HG02642 (cell line): ENCODE measurements around the gene LAMC3.
"Not testable (repeated sequence)": the region's sequence is repeated elsewhere in the genome, so short reads cannot be mapped to it uniquely, and the experiment has no call there.

Source experiments
- ATAC-seq: cut with Tn5 transposase; IDR thresholded peaks from one replicate; pipeline ENCODE4 v1.9.1; 2021; ENCODE audit warnings: mild to moderate bottlenecking; ENCODE audit not compliant: unreplicated experiment, poor library complexity

Gene LAMC3

DNA sequence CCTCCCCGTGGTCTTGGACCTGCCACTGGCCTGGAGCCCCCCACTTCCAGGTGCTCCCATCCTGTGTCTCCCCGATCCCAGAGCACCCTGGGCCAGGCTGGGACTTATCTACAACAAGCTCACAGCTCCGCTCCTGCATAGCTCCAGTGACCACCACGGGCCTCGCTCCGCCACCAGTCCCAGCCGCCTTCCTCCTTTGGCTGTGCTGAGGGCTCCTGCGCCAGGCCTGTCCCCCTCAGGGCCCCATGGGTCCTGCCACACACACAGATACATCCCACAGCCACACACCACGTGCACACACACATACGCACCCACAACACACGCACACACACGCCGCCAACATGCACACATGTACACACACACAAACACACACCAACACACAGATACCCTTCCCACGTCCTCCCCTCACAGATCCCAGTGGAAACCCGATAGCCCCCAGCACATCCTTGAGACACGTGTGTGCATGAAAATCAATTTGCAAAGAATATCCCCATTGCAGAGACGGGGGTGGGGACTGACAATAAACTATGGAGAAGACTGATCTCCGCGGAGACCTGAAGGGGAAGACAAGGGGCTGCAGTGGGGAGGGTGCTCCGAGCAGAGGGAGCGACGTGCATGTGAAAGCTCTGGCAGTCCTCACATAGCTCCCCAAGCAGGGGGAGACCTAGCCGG, 18.5 kb upstream of the LAMC3 start:
- no peak for ATAC-seq

DNA sequence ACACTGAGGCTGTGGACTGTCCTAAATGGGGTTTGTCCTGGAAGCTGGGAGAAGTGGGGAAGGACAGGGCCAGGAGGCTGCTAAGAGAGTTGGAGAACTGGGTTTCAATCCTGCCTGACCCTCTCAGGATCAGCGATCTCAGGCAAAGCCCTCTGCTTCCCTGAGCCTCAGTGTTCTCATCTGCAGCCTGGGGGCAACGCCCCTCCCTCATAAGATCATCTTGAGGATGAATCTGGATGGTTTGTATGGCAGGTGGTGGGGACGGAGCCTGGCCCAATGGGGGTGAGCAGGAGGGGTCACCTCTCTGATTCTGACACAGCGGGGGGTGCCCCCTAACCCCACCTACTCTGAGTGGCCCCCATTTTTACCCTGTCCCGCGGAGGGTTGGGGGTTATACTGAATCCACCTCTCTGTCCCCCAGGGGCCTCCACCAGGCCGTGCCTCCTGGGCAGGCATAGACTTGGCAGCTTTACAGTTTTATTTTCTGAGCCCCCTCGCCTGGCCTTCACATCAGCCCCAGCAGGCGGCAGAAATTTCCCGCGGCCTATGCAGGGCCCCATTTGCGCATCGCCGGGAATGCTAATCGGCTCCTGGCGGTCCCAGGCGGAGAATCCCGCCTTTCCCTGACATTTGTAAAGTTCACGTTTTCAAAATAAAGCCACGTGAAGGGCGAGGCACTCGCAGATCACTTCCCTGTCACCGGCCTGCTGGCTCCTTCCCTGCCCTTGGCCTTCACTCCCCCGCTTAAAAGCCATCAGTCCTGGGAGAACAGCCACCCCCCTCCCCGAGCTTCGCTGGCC, 17.8 kb upstream of the LAMC3 start:
- no peak for ATAC-seq

- ATAC-seq = no peak
Measured at GRCh38 chr9:130991778-130992681, 16.9 kb upstream of the LAMC3 start.

GRCh38 chr9:130992682-130993032, 16.3 kb upstream of the LAMC3 start:
- ATAC-seq = no peak

GRCh38 chr9:130993303-130994030, 15.5 kb upstream of the LAMC3 start:
- ATAC-seq = no peak

DNA sequence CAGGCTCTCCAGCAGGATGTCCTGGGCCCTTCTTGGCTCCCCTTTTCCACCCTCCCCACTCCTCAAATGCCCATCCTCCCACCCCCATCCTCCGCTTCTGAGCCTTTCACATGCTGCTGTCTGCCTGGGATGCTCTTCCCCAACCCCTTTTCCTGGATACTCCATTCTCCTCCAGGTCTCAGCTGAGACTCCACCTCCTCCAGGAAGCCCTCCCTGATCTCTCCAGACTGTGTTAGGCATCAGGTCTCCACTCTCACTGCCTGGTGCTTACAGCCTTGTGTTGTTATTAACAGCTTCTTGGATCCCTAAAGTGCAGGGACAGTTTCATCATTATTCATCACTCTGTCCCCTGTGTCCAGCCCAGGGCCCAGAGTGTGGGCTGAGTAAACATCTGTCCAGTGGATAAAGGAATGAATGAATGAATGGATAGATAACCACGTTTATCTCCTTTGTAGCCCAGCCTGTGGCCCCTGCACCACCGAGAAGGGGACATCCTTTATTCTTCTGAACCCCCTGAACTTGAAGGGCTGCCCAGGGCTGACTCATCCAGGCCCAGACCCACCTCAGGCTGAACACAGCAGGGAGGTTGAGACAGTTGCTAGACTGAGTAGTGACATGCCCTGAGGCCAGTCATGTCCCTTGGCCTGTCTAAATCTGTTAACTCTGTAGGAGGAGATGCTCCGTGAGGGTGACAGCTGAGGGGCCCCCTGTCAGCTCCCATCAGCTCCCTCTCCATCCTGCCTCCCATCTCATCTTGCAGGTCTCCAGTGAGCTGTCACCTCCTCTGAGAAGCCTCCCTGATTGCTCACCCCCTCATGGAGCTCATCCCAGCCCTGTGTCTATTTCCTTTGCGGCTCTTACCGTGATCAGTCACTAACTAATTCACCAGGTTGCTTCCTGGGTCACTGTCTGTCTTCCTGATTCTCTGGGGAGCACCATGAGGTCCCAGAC, 14.6 kb upstream of the LAMC3 start:
- ATAC-seq = no peak

DNA sequence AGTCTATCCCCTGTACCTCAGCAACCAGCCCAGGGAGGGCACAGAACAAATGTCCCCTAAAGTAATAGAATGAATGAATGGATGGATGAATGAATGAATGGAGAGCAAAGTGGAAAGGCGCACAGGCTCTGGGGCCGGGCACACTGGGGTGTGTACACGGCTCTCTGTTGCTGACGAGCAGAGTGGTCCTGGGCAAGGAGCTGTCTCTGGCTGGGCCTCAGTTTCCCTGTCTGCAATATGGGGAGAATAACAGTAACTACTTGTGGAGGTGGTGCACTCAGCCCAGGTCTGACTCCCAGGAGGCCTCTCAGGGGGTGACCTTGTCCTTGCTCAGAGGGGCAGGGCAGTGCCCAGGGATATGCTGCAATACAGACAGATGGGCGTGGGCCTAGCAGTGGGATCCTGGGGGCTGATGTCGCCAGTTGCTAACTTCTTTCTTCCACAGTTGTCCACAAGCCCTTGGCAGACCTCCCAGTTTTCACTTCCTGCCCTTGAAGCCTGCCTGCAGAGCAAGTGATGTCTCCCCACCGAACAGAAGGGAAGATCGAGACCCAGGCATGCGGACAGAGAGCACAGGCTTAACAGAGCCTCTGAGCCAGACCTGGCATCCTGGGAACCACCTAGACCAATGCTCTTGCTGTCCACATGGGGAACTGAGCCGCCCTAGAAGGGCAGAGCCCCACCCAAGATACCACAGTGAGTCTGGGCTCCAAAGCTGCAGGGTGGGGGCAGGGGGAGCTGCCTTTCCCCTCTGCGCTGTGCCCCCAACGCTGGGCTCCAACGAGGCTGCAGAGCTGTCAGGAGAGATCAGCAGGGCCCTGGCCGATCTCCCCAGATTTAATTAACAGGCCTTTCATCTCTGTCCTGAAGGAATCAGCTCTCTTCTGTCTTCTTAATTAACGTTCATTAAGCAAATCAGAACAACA, 13.6 kb upstream of the LAMC3 start:
- no peak for ATAC-seq

DNA sequence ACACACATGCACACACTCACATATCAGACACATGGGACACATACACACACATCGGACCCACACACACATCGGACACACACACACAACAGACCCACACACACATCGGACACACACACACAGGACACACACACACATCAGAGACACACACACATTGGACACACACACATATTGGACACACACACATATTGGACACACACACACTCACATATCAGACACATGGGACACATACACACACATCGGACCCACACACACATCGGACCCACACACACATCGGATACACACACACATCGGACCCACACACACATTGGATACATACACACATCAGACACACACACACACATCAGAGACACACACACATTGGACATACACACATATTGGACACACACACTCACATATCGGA, 12.8 kb upstream of the LAMC3 start:
- no peak for ATAC-seq

DNA sequence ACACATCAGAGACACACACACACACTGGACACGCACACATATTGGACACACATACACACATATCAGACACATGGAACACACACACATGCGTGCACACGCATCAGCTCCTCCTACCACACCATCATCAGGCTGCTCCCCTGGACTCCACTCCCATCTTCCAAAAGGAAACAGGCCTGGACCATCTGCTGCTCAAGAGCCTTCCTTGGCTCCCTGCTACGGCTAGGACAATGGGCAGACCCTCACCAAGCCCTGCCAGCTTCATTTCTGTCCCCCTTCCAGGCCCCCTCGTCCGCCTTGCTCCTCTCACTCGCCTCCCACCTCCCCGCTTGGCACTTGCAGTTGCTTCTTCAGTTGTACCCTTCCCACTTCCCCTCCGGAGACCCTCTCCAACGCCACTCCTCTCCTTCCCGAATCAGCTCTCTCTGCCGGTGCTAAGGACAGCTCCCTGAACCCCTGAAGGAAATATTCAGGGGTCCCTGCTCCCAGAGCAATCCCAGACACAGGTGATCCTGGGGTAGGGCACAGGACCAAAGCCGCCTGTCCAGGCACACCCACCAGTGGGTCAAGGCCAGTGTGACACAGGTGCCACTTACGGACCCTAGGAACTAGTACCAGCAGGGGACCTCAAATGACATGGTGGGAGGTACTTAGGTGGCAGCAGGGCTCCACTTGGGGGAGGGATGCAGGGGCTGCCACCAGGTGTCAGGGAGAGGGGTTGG, 12.1 kb upstream of the LAMC3 start:
- ATAC-seq = no peak

DNA sequence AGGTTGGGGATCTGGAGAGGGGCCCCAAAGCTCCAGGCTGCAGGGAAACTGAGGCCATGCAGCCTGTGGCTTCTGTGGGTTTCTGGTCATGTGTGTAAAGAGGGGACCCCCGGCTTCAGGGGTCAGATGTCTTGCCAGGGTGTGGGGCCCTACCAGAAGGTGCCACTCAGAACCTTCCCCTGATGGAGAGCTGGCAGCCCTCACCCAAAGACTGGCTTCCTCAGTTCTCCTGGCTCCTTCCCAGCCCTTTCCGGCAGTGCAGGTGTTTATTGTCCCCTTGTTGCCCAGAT, 11.6 kb upstream of the LAMC3 start:
- ATAC-seq = no peak

DNA sequence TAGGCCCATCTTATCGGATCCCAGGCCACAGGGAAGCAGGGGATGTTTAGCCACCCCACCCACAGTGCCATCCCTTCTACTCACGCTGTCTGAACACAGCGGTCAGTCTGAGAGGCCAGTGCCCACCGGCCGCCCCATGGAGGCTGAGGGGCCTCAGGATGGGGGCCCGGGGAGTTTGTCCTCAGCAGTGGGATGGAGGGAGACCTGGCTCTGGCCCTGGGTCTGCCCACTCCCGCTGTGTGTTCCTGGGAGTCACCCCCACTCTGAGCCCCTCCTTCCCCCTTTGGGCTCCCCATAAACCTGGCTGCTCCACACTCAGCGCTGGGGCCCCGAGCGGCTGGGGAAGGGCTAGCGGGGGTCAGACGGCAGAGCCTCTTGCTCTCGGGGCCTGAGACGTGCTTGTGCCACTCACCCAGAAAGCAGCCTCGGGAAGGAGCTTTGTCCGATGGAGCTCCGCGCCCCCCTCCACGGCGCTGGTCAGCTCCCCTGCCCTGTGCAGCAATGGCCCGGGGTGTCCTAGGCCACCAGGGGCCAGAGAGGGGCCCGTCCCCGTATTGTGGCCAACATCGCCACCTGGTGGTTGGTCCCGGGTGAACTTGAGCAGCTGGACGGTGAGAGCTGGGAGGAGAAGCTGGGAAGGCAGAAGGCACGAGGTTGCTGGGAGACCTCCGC, 10.9 kb upstream of the LAMC3 start:
- ATAC-seq = no peak

DNA sequence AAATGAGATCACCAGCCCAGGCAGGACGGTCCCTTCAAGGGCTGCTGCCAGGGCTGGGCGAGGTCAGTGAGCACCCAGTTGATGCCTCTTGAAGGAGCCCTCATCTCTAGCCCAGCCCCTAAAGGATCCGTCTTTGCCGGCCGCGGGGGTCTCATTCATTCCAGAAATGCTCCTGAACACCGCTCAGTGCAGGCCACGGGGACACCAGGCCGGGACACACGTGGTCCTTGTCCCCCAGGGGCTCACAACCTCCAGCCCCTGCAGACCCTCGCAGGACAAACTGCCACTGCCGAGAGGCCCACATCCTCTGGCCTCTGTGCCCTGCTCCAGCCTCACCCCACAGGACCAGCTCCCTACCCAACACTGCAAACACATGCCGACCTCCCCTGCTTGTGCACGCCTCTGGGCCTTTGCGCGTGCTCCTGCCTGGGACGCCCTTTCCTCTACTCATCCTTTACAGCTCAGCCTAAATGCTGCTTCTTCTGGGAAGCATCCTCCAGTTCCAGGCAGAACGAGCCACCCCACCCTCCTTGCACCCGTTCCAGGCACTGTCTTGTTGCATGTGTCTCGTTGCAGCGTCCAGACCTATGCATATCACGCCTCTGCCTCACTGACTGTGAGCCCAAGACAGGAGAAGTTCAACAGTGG, 10.3 kb upstream of the LAMC3 start:
- no peak for ATAC-seq

- ATAC-seq = no peak
Measured at GRCh38 chr9:130999245-130999623, 9.7 kb upstream of the LAMC3 start.

- ATAC-seq = not testable (repeated sequence)
Measured at GRCh38 chr9:131000526-131000925, 8.4 kb upstream of the LAMC3 start.

GRCh38 chr9:131001021-131001420, 8.0 kb upstream of the LAMC3 start:
- no peak for ATAC-seq

- ATAC-seq = no peak
Measured at GRCh38 chr9:131001990-131002389, 7.0 kb upstream of the LAMC3 start.

DNA sequence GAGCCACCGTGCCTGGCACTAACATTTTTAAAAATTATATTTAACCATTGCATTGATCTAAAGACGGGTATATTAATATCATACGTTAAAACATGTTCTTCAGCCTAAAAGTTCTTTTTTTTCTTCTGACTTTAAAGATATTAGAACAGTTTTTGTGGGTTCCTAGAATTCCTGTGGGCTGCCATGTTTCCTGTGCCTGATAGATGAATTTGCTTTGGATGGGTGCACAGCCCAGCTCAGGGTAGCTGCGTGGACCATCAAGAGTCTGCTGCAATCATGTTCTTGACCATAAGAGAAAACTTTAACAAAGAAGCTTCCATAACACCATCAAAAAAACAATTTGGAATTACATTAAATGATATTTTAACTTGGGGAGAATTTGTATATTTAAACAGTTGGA, 2.4 kb upstream of the LAMC3 start:
- no peak for ATAC-seq
